Measurements from ENCODE around the gene OLFML1.

OLFML1 gene

GRCh38 chr11:7444091-7444981, 41.0 kb upstream of the OLFML1 start:
- H3K27ac ChIP-seq (ENCODE audit: extremely low read depth, low read depth, low read length), result no peak overlapping the region

GRCh38 chr11:7445564-7445963, 39.7 kb upstream of the OLFML1 start:
- POLR2A ChIA-PET, result no interaction called here
- H3K36me3 ChIP-seq (ENCODE audit: control insufficient read depth in 2 of 2, insufficient read depth in 1 of 2, low read length in 2 of 2), result peaks cover 0 to 4% of the 10 kb centered on the region in 2 experiments; a peak in 1 of 3 replicates
- no peak overlapping the region for H3K4me3 ChIP-seq (ENCODE audit: low read depth, low read length)
- TF ChIP-seq SALL2 (tag by site-specific recombination; IDR thresholded peaks at IDR 0.05; ENCODE audit: borderline replicate concordance) (no peak), YY2 (tag by site-specific recombination; IDR thresholded peaks at IDR 0.05) (no peak), ZNF366 (tag by site-specific recombination; conservative IDR thresholded peaks at IDR 0.05) (no peak), ELK4 (IDR thresholded peaks at IDR 0.05; ENCODE audit: borderline replicate concordance, low read depth, low read length) (no peak), ZNF510 (tag by site-specific recombination; IDR thresholded peaks at IDR 0.05; ENCODE audit: insufficient replicate concordance) (no peak), ZNF645 (tag by site-specific recombination; IDR thresholded peaks at IDR 0.05) (no peak), ZNF670 (tag by site-specific recombination; IDR thresholded peaks at IDR 0.05; ENCODE audit: low read depth) (no peak)
- no peaks in the 10 kb centered on the region for H3K4me1 ChIP-seq (ENCODE audit: control insufficient read depth, insufficient read depth, low read length)
- CTCF ChIA-PET, result interaction anchor here (0.9 to 2.7 kb wide), 4 partner anchors 126 to 347 kb away, joined by 3 to 12 read pairs (median 7); no protein-coding TSS in a partner anchor
- no peaks in the 10 kb centered on the region for H3K9me3 ChIP-seq (ENCODE audit: control insufficient read depth, insufficient read depth, low read depth, low read length)
- no peak overlapping the region for H3K27ac ChIP-seq (ENCODE audit: extremely low read depth, low read depth, low read length)

More at GRCh38 chr11:7444091-7444981, 41.0 kb upstream of the OLFML1 start:
- TF ChIP-seq ZBTB6 (tag by site-specific recombination; IDR thresholded peaks at IDR 0.05), result no peak
- TF ChIP-seq ZNF830 (tag by site-specific recombination; IDR thresholded peaks at IDR 0.05; ENCODE audit: low read depth), result no peak
- peak; percentile 85 for TF ChIP-seq ZIC2 (tag by site-specific recombination; IDR thresholded peaks at IDR 0.05)
- TF ChIP-seq REPIN1 (tag by site-specific recombination; IDR thresholded peaks at IDR 0.05; ENCODE audit: low read depth), result no peak
- TF ChIP-seq ZNF239 (tag by site-specific recombination; IDR thresholded peaks at IDR 0.05), result no peak
- no peak for TF ChIP-seq ZNF544 (tag by site-specific recombination; IDR thresholded peaks at IDR 0.05)
- POLR2A ChIA-PET, result no interaction called here
- H3K4me3 ChIP-seq (ENCODE audit: low read depth, low read length), result no peak overlapping the region
- no peaks in the 10 kb centered on the region for H3K4me1 ChIP-seq (ENCODE audit: control insufficient read depth, insufficient read depth, low read length)
- peaks cover 0 to 3% of the 10 kb centered on the region in 2 experiments; a peak in 1 of 3 replicates for H3K36me3 ChIP-seq (ENCODE audit: control insufficient read depth in 2 of 2, insufficient read depth in 1 of 2, low read length in 2 of 2)
- CTCF ChIA-PET, result interaction anchor here (0.6 to 5.2 kb wide), 7 partner anchors 45 to 360 kb away, joined by 3 to 38 read pairs (median 4); no protein-coding TSS in a partner anchor
- no peaks in the 10 kb centered on the region for H3K9me3 ChIP-seq (ENCODE audit: control insufficient read depth, insufficient read depth, low read depth, low read length)

- no peak overlapping the region for H3K4me3 ChIP-seq (ENCODE audit: low read depth, low read length)
- H3K9me3 ChIP-seq (ENCODE audit: control insufficient read depth, insufficient read depth, low read depth, low read length), result no peaks in the 10 kb centered on the region
- no peak overlapping the region for H3K27ac ChIP-seq (ENCODE audit: extremely low read depth, low read depth, low read length)
- ChIA-PET POLR2A (no interaction called here), CTCF (no interaction called here)
- H3K4me1 ChIP-seq (ENCODE audit: control insufficient read depth, insufficient read depth, low read length), result no peaks in the 10 kb centered on the region
- TF ChIP-seq OSR2 (tag by site-specific recombination; IDR thresholded peaks at IDR 0.05), result no peak
- TF ChIP-seq ZNF362 (tag by site-specific recombination; IDR thresholded peaks at IDR 0.05), result no peak
- no peak for TF ChIP-seq ZNF114 (tag by site-specific recombination; IDR thresholded peaks at IDR 0.05)
- no peak for TF ChIP-seq ZFP69B (tag by site-specific recombination; IDR thresholded peaks at IDR 0.05)
- no peak for TF ChIP-seq BCL6B (tag by site-specific recombination; IDR thresholded peaks at IDR 0.05)
- TF ChIP-seq ZNF175 (tag by site-specific recombination; IDR thresholded peaks at IDR 0.05), result no peak
- H3K36me3 ChIP-seq (ENCODE audit: control insufficient read depth in 2 of 2, insufficient read depth in 1 of 2, low read length in 2 of 2), result peaks cover 0 to 16% of the 10 kb centered on the region in 2 experiments; a peak in 1 of 3 replicates
Observed at GRCh38 chr11:7448201-7448600, 37.1 kb upstream of the OLFML1 start.

Data from HEK293 (cell line).